HUES64 (cell line): ENCODE measurements around the gene SH3BP2.
"Not testable (repeated sequence)": the region's sequence is repeated elsewhere in the genome, so short reads cannot be mapped to it uniquely, and the experiment has no call there.

Experiments used
- H3K27ac ChIP-seq: 2 replicates; pipeline ENCODE4 v1.7.0; 2013; ENCODE audit warnings: low read depth, low read length, inconsistent platforms
- H3K27me3 ChIP-seq: 2 replicates; pipeline ENCODE4 v1.6.1; 2013; ENCODE audit warnings: mild to moderate bottlenecking, low read length; ENCODE audit not compliant: insufficient read depth
- H3K36me3 ChIP-seq: 2 replicates; pipeline ENCODE4 v1.6.1; 2013; ENCODE audit warnings: mild to moderate bottlenecking, low read length; ENCODE audit not compliant: insufficient read depth
- H3K4me1 ChIP-seq: 2 replicates; pipeline ENCODE4 v1.6.1; 2013; ENCODE audit warnings: mild to moderate bottlenecking, low read length, moderate library complexity; ENCODE audit not compliant: insufficient read depth
- H3K4me3 ChIP-seq: 2 replicates; pipeline ENCODE4 v1.5.1; 2013; ENCODE audit warnings: mild to moderate bottlenecking, low read length, moderate library complexity
- H3K9ac ChIP-seq: 2 replicates; pipeline ENCODE4 v1.6.1; 2013; ENCODE audit warnings: mild to moderate bottlenecking, low read depth, low read length
- H3K9me3 ChIP-seq: 2 replicates; pipeline ENCODE4 v1.6.1; 2013; ENCODE audit warnings: low read depth, low read length; ENCODE audit not compliant: insufficient read depth
- WGBS: fragments of 150-250, 120-280 bp; methylation state at CpG from one replicate; pipeline ENCODE4 v1.1.7; 2013; ENCODE audit warnings: missing lambda C conversion rate; 5-methylcytosine and 5-hydroxymethylcytosine counted together

The SH3BP2 gene

GRCh38 chr4:2767046-2767704, 25.7 kb upstream of the SH3BP2 start:
- 93% methylated on average over 5 of the region's 5 CpGs for WGBS
- Histone ChIP-seq H3K27ac (no peak overlapping the region), H3K9me3 (0 out of 2 replicates have a peak, but pooled peaks cover 3% of the 10 kb centered on the region), H3K4me3 (no peak overlapping the region), H3K36me3 (no peaks in the 10 kb centered on the region), H3K27me3 (no peaks in the 10 kb centered on the region), H3K9ac (no peak overlapping the region), H3K4me1 (no peaks in the 10 kb centered on the region)

- H3K4me3 ChIP-seq, result no peak overlapping the region
- H3K4me1 ChIP-seq, result no peaks in the 10 kb centered on the region
- no peak overlapping the region for H3K9ac ChIP-seq
- no peak overlapping the region for H3K27ac ChIP-seq
- 0 out of 2 replicates have a peak, but pooled peaks cover 3% of the 10 kb centered on the region for H3K9me3 ChIP-seq
- H3K27me3 ChIP-seq, result no peaks in the 10 kb centered on the region
- 75% methylated on average over 11 of the region's 11 CpGs for WGBS
- no peaks in the 10 kb centered on the region for H3K36me3 ChIP-seq
These were observed 25.2 kb upstream of the SH3BP2 start for GRCh38 chr4:2767705-2768074.

GRCh38 chr4:2768124-2768523, 24.8 kb upstream of the SH3BP2 start:
- Histone ChIP-seq H3K27me3 (no peaks in the 10 kb centered on the region), H3K27ac (no peak overlapping the region), H3K36me3 (no peaks in the 10 kb centered on the region), H3K9ac (no peak overlapping the region), H3K4me1 (no peaks in the 10 kb centered on the region), H3K9me3 (0 out of 2 replicates have a peak, but pooled peaks cover 3% of the 10 kb centered on the region), H3K4me3 (no peak overlapping the region)
- WGBS, result 89% methylated on average over 9 of the region's 9 CpGs

GRCh38 chr4:2768921-2769336, 24.0 kb upstream of the SH3BP2 start:
- no peak overlapping the region for H3K4me3 ChIP-seq
- no peak overlapping the region for H3K9ac ChIP-seq
- H3K36me3 ChIP-seq, result no peaks in the 10 kb centered on the region
- 0 out of 2 replicates have a peak, but pooled peaks cover 3% of the 10 kb centered on the region for H3K9me3 ChIP-seq
- H3K4me1 ChIP-seq, result no peaks in the 10 kb centered on the region
- H3K27ac ChIP-seq, result no peak overlapping the region
- no peaks in the 10 kb centered on the region for H3K27me3 ChIP-seq
- 60% methylated on average over 15 of the region's 15 CpGs for WGBS

- WGBS, result 90% methylated on average over 3 of the region's 3 CpGs
- no peak overlapping the region for H3K27ac ChIP-seq
- H3K4me3 ChIP-seq, result no peak overlapping the region
- no peaks in the 10 kb centered on the region for H3K36me3 ChIP-seq
- H3K4me1 ChIP-seq, result no peaks in the 10 kb centered on the region
- no peaks in the 10 kb centered on the region for H3K27me3 ChIP-seq
- H3K9me3 ChIP-seq, result 0 out of 2 replicates have a peak, but pooled peaks cover 3% of the 10 kb centered on the region
- H3K9ac ChIP-seq, result no peak overlapping the region
These were observed 21.6 kb upstream of the SH3BP2 start for GRCh38 chr4:2771264-2771663.

- Histone ChIP-seq H3K4me1 (peaks cover 16% of the 10 kb centered on the region), H3K27ac (peak overlapping the region; percentile 30; the same call in 1 of the 2 replicates)
- not testable (repeated sequence) for H3K9ac ChIP-seq, H3K27me3 ChIP-seq, H3K4me3 ChIP-seq, H3K9me3 ChIP-seq, H3K36me3 ChIP-seq
- 63% methylated on average over 5 of the region's 5 CpGs for WGBS
These were observed 12.2 kb upstream of the SH3BP2 start for GRCh38 chr4:2780643-2781042.

- Histone ChIP-seq H3K9me3 (no peaks in the 10 kb centered on the region), H3K27ac (no peak overlapping the region), H3K4me3 (no peak overlapping the region), H3K4me1 (peaks cover 16% of the 10 kb centered on the region), H3K9ac (no peak overlapping the region), H3K36me3 (no peaks in the 10 kb centered on the region), H3K27me3 (no peaks in the 10 kb centered on the region)
- 92% methylated on average over 10 of the region's 10 CpGs for WGBS
These were observed 11.0 kb upstream of the SH3BP2 start for GRCh38 chr4:2781911-2782310.

GRCh38 chr4:2783790-2784189, 9.1 kb upstream of the SH3BP2 start:
- Histone ChIP-seq H3K9ac (no peak overlapping the region), H3K4me3 (no peak overlapping the region), H3K9me3 (no peaks in the 10 kb centered on the region), H3K27me3 (no peaks in the 10 kb centered on the region), H3K36me3 (no peaks in the 10 kb centered on the region), H3K27ac (no peak overlapping the region), H3K4me1 (peaks cover 10% of the 10 kb centered on the region; the same call in 1 of the 2 replicates)
- 91% methylated on average over 4 of the region's 4 CpGs for WGBS

- Histone ChIP-seq H3K27ac (no peak overlapping the region), H3K9ac (no peak overlapping the region), H3K9me3 (no peaks in the 10 kb centered on the region), H3K36me3 (no peaks in the 10 kb centered on the region), H3K4me1 (0 out of 2 replicates have a peak, but pooled peaks cover 6% of the 10 kb centered on the region), H3K4me3 (no peak overlapping the region), H3K27me3 (no peaks in the 10 kb centered on the region)
- WGBS, result 74% methylated on average over 4 of the region's 4 CpGs
These were observed 7.3 kb upstream of the SH3BP2 start for GRCh38 chr4:2785613-2786012.

- Histone ChIP-seq H3K36me3 (no peaks in the 10 kb centered on the region), H3K9ac (no peak overlapping the region), H3K4me1 (0 out of 2 replicates have a peak, but pooled peaks cover 6% of the 10 kb centered on the region), H3K4me3 (no peak overlapping the region), H3K27me3 (no peaks in the 10 kb centered on the region), H3K27ac (no peak overlapping the region), H3K9me3 (no peaks in the 10 kb centered on the region)
- 93% methylated on average over 7 of the region's 7 CpGs for WGBS
These were observed 6.7 kb upstream of the SH3BP2 start for GRCh38 chr4:2786152-2786671.

- Histone ChIP-seq H3K27ac (no peak overlapping the region), H3K4me3 (no peak overlapping the region), H3K36me3 (no peaks in the 10 kb centered on the region), H3K4me1 (0 out of 2 replicates have a peak, but pooled peaks cover 6% of the 10 kb centered on the region), H3K9me3 (no peaks in the 10 kb centered on the region), H3K9ac (no peak overlapping the region), H3K27me3 (peaks cover 3% of the 10 kb centered on the region)
- 94% methylated on average over 9 of the region's 9 CpGs for WGBS
These were observed 6.1 kb upstream of the SH3BP2 start for GRCh38 chr4:2786794-2787229.
